H9 (cell line): Measurements from ENCODE around the gene GPR160. TPM values are rescaled to one million over a fixed set of nuclear protein-coding genes. Genes with fewer than 3 reads are reported as not detected.

Source experiments
- DNase-seq: peaks from one replicate; pipeline ENCODE4 v3.0.0-alpha.2; 2017
- H2AFZ ChIP-seq: one replicate; pipeline ENCODE4 v1.6.1; 2013; ENCODE audit warnings: mild to moderate bottlenecking, low read length, control low read depth, moderate library complexity
- H2AK5ac ChIP-seq: 2 replicates; pipeline ENCODE4 v1.6.1; 2013; ENCODE audit warnings: low read length, control low read depth, mixed read lengths; ENCODE audit not compliant: insufficient read length
- H2BK120ac ChIP-seq: one replicate; pipeline ENCODE4 v1.6.1; 2013; ENCODE audit warnings: low read depth, mild to moderate bottlenecking, low read length, control low read depth, inconsistent platforms; ENCODE audit not compliant: poor library complexity, severe bottlenecking
- H2BK12ac ChIP-seq: 2 replicates; pipeline ENCODE4 v1.6.1; 2013; ENCODE audit warnings: low read length, control low read depth, mixed read lengths, low read depth; ENCODE audit not compliant: insufficient read length
- H2BK15ac ChIP-seq: 2 replicates; pipeline ENCODE4 v1.6.1; 2013; ENCODE audit warnings: low read depth, low read length, control low read depth
- H2BK20ac ChIP-seq: one replicate; pipeline ENCODE4 v1.6.1; 2013; ENCODE audit warnings: low read depth, mild to moderate bottlenecking, low read length, control low read depth, inconsistent platforms; ENCODE audit not compliant: poor library complexity, severe bottlenecking
- H2BK5ac ChIP-seq: 2 replicates; pipeline ENCODE4 v1.6.1; 2013; ENCODE audit warnings: low read length, control low read depth, mixed read lengths; ENCODE audit not compliant: insufficient read length
- H3K14ac ChIP-seq: 2 replicates; pipeline ENCODE4 v1.6.1; 2013; ENCODE audit warnings: low read length, control low read depth; ENCODE audit not compliant: insufficient read depth
- H3K18ac ChIP-seq: 2 replicates; pipeline ENCODE4 v1.6.1; 2013; ENCODE audit warnings: low read depth, mild to moderate bottlenecking, mixed read lengths, low read length, control low read depth; ENCODE audit not compliant: insufficient read length
- H3K23ac ChIP-seq: 2 replicates; pipeline ENCODE4 v1.6.1; 2013; ENCODE audit warnings: low read length, control low read depth, mixed read lengths, low read depth; ENCODE audit not compliant: insufficient read length
- H3K23me2 ChIP-seq: 2 replicates; pipeline ENCODE4 v1.6.1; 2013; ENCODE audit warnings: low read depth, mild to moderate bottlenecking, mixed read lengths, low read length, control low read depth; ENCODE audit not compliant: insufficient read length, poor library complexity, severe bottlenecking
- H3K27ac ChIP-seq: 2 replicates; pipeline ENCODE4 v1.5.1; 2013; ENCODE audit warnings: low read length, control low read depth, mixed read lengths, low read depth; ENCODE audit not compliant: insufficient read length
- H3K27me3 ChIP-seq: 2 replicates; pipeline ENCODE4 v1.6.1; 2013; ENCODE audit warnings: low read length, control low read depth, inconsistent platforms; ENCODE audit not compliant: insufficient read depth
- H3K4ac ChIP-seq: 2 replicates; pipeline ENCODE4 v1.6.1; 2013; ENCODE audit warnings: low read depth, mild to moderate bottlenecking, control low read depth, inconsistent platforms, low read length, moderate library complexity
- H3K4me1 ChIP-seq: 2 replicates; pipeline ENCODE4 v1.6.1; 2013; ENCODE audit warnings: low read length, control low read depth, inconsistent platforms; ENCODE audit not compliant: insufficient read depth
- H3K4me2 ChIP-seq: 2 replicates; pipeline ENCODE4 v1.6.1; 2013; ENCODE audit warnings: low read length, control low read depth, mixed read lengths; ENCODE audit not compliant: insufficient read length, insufficient read depth
- H3K56ac ChIP-seq: 2 replicates; pipeline ENCODE4 v1.6.1; 2013; ENCODE audit warnings: low read depth, mild to moderate bottlenecking, mixed read lengths, low read length, control low read depth; ENCODE audit not compliant: insufficient read length
- H3K79me1 ChIP-seq: 2 replicates; pipeline ENCODE4 v1.6.1; 2013; ENCODE audit warnings: low read depth, mild to moderate bottlenecking, moderate library complexity, low read length, control low read depth, inconsistent platforms; ENCODE audit not compliant: insufficient read depth, poor library complexity, severe bottlenecking
- H3K79me2 ChIP-seq: 2 replicates; pipeline ENCODE4 v1.6.1; 2013; ENCODE audit warnings: low read length, control low read depth, inconsistent platforms; ENCODE audit not compliant: insufficient read depth
- H3K9ac ChIP-seq: 2 replicates; pipeline ENCODE4 v1.6.1; 2013; ENCODE audit warnings: low read length, control low read depth, mixed read lengths; ENCODE audit not compliant: insufficient read length; ENCODE audit errors: extremely low read depth
- H3K9me3 ChIP-seq: one replicate; pipeline ENCODE4 v1.6.1; 2013; ENCODE audit warnings: low read depth, low read length, inconsistent platforms; ENCODE audit not compliant: control insufficient read depth
- H3T11ph ChIP-seq: one replicate; pipeline ENCODE4 v1.6.1; 2013; ENCODE audit warnings: mild to moderate bottlenecking, low read length, control low read depth, inconsistent platforms
- H4K20me1 ChIP-seq: one replicate; pipeline ENCODE4 v1.6.1; 2013; ENCODE audit not compliant: control insufficient read depth, insufficient read length, insufficient read depth
- H4K5ac ChIP-seq: 2 replicates; pipeline ENCODE4 v1.6.1; 2013; ENCODE audit warnings: low read depth, mild to moderate bottlenecking, mixed read lengths, low read length, control low read depth; ENCODE audit not compliant: insufficient read length
- H4K8ac ChIP-seq: replicated peaks from 2 replicates; pipeline ENCODE4 v1.6.1; 2013; ENCODE audit warnings: low read length, control low read depth, mixed read lengths, low read depth; ENCODE audit not compliant: insufficient read length
- H4K91ac ChIP-seq: 2 replicates; pipeline ENCODE4 v1.6.1; 2013; ENCODE audit warnings: low read depth, mild to moderate bottlenecking, moderate library complexity, mixed read lengths, low read length, control low read depth; ENCODE audit not compliant: insufficient read length
- H3K27ac Mint-ChIP-seq, 3 experiments: 2 replicates in 2 of 3; 3 replicates in 1 of 3; pipeline ENCODE4 v1.8.0; 2020 to 2021; ENCODE audit warnings: mixed read lengths in 3 of 3, mild to moderate bottlenecking in 1 of 3, moderate library complexity in 1 of 3
- H3K27me3 Mint-ChIP-seq: 2 replicates; pipeline ENCODE4 v1.8.0; 2021; ENCODE audit warnings: low read depth, mild to moderate bottlenecking, moderate library complexity, mixed read lengths
- H3K36me3 Mint-ChIP-seq, 3 experiments: 2 replicates in 2 of 3; 3 replicates in 1 of 3; pipeline ENCODE4 v1.8.0; 2020 to 2021; ENCODE audit warnings: low read depth in 3 of 3, mixed read lengths in 3 of 3; ENCODE audit not compliant: insufficient read depth in 1 of 3
- H3K4me1 Mint-ChIP-seq, 2 experiments: 2 replicates each; pipeline ENCODE4 v1.8.0; 2020; ENCODE audit warnings: mixed read lengths in 2 of 2
- H3K4me3 Mint-ChIP-seq, 2 experiments: 2 replicates in 1 of 2; 3 replicates in 1 of 2; pipeline ENCODE4 v1.8.0; 2020 to 2021; ENCODE audit warnings: mild to moderate bottlenecking in 2 of 2, mixed read lengths in 2 of 2, moderate library complexity in 1 of 2
- H3K9me3 Mint-ChIP-seq, 2 experiments: 2 replicates in 1 of 2; 3 replicates in 1 of 2; pipeline ENCODE4 v1.8.0; 2020; ENCODE audit warnings: mild to moderate bottlenecking in 2 of 2, mixed read lengths in 2 of 2, moderate library complexity in 1 of 2
- CTCF ChIP-seq: fragments of 200-600 bp; sonication (generic); conservative IDR thresholded peaks from 3 replicates; pipeline ENCODE4 v1.8.0; 2021; ENCODE audit warnings: antibody characterized with exemption, mild to moderate bottlenecking
- WGBS: extraction: QIAGEN DNeasy Blood & Tissue Kit; methylation state at CpG from one replicate; pipeline ENCODE4 v1.1.7; 2013; ENCODE audit warnings: missing lambda C conversion rate, low lambda C conversion rate, mixed read lengths; ENCODE audit not compliant: insufficient read length; ENCODE audit errors: extremely low coverage; 5-methylcytosine and 5-hydroxymethylcytosine counted together
- total RNA-seq: library from RNA; stranded (reverse); gene quantifications from 2 replicates; pipeline ENCODE4 v1.2.1, GENCODE V29; 2021

GPR160 gene
- total RNA-seq, 1 experiment from 2014 or later: 14.1 TPM

GRCh38 chr3:170076715-170077238 is 39.0 kb downstream of the GPR160 start:
- H3T11ph ChIP-seq: no peak overlapping the region
- no peak overlapping the region for H4K5ac ChIP-seq
- H2BK120ac ChIP-seq: no peak overlapping the region
- H2BK5ac ChIP-seq: no peak overlapping the region
- H3K14ac ChIP-seq: no peak overlapping the region
- H3K4ac ChIP-seq: no peak overlapping the region
- Mint-ChIP-seq H3K27ac (no peak overlapping the region), H3K4me1 (peaks cover 0 to 3% of the 10 kb centered on the region in 2 experiments; a peak in 2 of 4 replicates), H3K36me3 (peaks cover 7 to 16% (median 11%) of the 10 kb centered on the region in 3 experiments), H3K9me3 (peaks cover 4 to 9% of the 10 kb centered on the region in 2 experiments; a peak in 3 of 5 replicates), H3K27me3 (no peaks in the 10 kb centered on the region), H3K4me3 (no peak overlapping the region)
- no peaks in the 10 kb centered on the region for H3K9me3 ChIP-seq
- no peaks in the 10 kb centered on the region for H3K79me1 ChIP-seq
- H3K9ac ChIP-seq: no peak overlapping the region
- no peak overlapping the region for H3K56ac ChIP-seq
- H2BK20ac ChIP-seq: no peak overlapping the region
- no peaks in the 10 kb centered on the region for H4K20me1 ChIP-seq
- WGBS: no CpG with 5 or more reads among the region's 6 CpGs
- no peak overlapping the region for H3K4me2 ChIP-seq
- H3K4me1 ChIP-seq: no peaks in the 10 kb centered on the region; the same call in 1 of the 2 replicates
- H2AFZ ChIP-seq: no peak overlapping the region
- H3K27me3 ChIP-seq: no peaks in the 10 kb centered on the region
- no peak overlapping the region for H3K23ac ChIP-seq
- H4K91ac ChIP-seq: no peak overlapping the region
- no peak overlapping the region for H4K8ac ChIP-seq
- H2BK12ac ChIP-seq: no peak overlapping the region
- no peaks in the 10 kb centered on the region for H3K79me2 ChIP-seq
- no peaks in the 10 kb centered on the region for H3K23me2 ChIP-seq
- TF ChIP-seq CTCF: no peak
- H2BK15ac ChIP-seq: no peak overlapping the region
- H2AK5ac ChIP-seq: no peak overlapping the region
- no peak overlapping the region for H3K18ac ChIP-seq
- no peak overlapping the region for H3K27ac ChIP-seq
- no peak for DNase-seq
